Right forelimb (tissue), 1 donor: Measurements from ENCODE around the gene PARP12.
"Not testable (repeated sequence)": the region's sequence is repeated elsewhere in the genome, so short reads cannot be mapped to it uniquely, and the experiment has no call there.

Experiments used
- DNase-seq: peaks from one replicate; pipeline ENCODE4 v3.0.0-alpha.2; 2018

Gene PARP12, protein sequence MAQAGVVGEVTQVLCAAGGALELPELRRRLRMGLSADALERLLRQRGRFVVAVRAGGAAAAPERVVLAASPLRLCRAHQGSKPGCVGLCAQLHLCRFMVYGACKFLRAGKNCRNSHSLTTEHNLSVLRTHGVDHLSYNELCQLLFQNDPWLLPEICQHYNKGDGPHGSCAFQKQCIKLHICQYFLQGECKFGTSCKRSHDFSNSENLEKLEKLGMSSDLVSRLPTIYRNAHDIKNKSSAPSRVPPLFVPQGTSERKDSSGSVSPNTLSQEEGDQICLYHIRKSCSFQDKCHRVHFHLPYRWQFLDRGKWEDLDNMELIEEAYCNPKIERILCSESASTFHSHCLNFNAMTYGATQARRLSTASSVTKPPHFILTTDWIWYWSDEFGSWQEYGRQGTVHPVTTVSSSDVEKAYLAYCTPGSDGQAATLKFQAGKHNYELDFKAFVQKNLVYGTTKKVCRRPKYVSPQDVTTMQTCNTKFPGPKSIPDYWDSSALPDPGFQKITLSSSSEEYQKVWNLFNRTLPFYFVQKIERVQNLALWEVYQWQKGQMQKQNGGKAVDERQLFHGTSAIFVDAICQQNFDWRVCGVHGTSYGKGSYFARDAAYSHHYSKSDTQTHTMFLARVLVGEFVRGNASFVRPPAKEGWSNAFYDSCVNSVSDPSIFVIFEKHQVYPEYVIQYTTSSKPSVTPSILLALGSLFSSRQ

DNA sequence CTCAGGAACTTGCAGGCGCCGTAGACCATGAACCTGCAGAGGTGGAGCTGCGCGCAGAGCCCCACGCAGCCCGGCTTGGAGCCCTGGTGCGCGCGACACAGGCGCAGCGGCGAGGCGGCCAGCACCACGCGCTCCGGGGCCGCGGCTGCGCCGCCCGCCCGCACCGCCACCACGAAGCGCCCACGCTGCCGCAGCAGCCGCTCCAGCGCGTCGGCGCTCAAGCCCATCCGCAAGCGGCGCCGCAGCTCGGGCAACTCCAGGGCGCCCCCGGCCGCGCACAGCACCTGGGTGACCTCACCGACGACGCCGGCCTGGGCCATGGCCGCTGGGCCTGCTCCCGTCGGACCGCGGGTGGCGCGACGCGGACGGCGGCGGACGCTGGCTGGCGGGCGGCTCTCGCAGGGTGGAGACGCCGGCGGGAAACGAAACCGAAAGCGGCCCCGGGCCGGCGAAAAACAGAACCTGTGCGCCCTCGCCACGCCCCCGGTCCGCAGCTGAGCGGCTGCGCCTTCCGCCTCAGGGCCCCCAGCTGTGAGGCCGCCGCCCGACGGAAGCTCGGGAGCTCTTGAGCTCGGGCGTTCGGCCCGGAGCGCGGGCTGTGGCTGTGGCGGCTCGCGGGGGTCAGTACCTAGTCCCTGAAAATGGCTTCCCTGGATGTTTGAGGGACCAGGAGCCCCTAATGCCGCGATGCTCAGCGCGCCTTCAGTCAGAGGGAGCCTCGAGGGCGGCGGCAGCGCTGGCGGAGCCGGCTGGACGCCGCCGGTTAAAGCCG, at the start of gene PARP12:
Gene PARP12, minus strand, starts transcription at position 424 of the 772 bp plus-strand sequence. Its CDS starts 104 bp downstream, at position 320.
- peak; percentile 90 for DNase-seq

DNA sequence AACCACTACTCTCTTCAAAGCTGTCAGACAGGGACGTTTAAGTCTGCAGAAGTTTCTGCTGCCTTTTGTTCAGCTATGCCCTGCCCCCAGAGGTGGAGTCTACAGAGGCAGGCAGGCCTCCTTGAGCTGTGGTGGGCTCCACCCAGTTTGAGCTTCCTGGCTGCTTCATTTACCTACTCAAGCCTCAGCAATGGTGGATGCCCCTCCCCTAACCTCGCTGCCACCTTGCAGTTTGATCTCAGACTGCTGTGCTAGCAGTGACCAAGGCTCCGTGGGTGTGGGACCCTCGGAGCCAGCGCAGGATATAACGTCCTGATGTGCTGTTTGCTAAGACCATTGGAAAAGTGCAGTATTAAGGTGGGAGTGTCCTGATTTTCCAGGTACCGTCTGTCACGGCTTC, 46.0 kb upstream of the PARP12 start:
- DNase-seq = not testable (repeated sequence)

DNA sequence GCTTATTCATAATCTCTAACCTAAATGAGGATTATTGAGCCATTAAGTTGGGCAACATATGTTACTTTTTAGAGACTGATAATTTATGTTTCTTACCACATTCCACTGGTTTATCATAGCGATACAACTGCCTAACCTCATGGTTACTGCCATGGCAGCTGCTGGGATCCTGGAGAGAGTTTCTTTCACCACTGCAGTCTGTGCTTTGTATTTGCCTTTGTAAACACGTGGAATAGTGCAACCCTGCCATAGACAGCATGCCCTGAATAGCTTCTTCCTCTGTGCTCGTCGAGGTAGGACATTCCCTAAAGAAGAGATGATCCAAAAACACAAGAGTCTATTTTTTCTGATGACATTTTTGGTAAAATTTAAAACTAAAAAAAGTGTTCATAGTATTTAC, 33.7 kb upstream of the PARP12 start:
- DNase-seq = no peak

DNA sequence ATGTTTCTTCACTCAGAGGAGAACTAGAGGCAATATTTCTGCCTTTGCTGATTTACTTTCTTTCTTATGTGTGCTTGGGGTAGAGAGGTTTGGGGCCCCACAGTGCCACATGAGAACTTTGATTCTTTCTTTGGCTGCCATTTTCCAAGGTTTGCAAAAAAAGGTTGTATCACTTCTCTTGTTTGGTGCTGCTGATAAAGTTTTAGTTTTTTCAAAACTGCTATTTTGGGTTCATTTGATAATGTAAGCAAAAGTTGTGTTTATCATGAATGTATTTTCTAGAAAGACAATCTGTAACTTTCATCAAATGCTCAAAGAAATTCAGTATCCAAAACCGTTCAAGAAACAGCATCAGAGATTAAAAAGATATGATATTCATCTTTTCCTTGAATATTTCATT, 30.6 kb upstream of the PARP12 start:
- DNase-seq = no peak

DNA sequence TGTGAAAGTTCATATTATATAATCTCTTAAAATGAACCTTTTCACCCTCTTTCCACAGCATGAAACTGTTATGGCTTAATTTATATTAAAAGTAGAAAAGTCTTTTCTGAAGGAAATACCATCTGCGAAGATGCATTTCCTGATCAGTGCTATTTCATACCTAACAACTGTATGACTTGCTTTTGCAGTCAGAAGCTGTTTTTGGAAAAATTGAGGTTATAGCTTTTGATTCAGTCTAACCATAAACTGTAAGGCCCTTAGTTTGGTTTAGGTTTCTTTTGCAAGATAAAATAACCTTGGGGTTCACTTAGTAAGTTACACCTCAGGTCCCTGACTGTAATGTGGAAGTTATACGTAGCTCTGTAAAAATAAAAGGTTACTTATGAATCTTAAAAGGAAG, 22.7 kb upstream of the PARP12 start:
- DNase-seq = no peak

DNA sequence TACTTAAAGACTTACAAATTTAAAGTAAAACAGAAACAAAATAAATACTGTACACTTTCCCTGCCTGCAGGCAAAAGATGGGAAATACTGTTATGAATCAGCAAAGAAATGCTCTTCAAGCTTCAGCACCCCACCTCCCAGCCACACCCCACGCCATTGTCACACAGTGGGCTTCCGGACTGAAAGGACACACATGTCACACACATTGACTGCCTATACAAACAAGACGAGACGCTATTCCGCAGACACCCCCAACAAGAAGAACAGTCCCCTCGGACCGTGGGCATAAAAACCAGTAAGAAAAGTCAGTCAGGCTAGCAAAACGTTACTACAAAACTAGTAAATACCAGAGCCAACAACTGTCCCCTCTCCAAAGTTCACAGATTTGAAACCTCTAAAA, 22.2 kb upstream of the PARP12 start:
- DNase-seq = no peak

DNA sequence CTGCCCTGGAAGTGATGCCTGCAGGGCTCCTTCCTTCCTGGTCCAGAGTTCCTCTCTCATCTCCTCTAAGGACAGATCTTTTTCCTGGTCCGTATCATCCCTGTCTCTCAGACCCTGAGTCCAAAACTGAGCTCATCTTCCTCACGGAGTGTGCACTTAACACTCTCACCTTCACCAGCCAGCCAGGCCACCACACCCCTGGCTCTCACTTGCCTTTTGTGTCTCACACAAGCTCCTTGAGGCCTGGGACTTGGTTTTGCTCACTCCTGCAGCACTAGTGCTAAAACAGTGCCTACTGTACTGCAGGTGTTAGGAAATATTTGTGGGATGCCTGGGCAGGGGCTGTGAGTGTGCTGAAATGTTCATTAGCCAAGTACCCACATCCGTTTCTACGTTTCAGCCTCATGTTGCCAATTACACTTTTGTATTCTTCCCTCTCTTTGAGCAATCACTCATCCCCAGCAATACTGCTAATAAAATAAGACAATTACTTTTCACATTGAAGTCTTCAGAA, 21.4 kb upstream of the PARP12 start:
- DNase-seq = no peak

DNA sequence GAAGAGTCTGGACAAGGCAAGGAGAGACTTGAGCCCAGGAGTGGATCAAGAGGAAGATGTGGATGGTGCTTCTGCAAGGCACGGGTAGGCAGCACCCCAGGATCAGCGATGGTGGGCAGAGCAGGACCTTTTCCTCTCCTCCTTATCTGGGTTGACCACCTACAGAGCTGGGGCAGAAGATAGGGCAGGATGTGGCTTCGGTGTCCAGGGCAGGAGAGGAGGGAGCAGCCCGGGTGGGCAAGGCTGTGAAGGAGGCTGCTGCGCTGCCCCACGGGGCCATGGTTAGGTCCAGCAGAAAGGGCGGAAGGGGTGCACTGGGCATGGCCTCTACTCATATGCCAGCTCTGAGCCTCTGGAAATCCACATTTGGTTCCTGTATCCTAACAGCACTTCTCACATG, 20.0 kb upstream of the PARP12 start:
- DNase-seq = no peak

DNA sequence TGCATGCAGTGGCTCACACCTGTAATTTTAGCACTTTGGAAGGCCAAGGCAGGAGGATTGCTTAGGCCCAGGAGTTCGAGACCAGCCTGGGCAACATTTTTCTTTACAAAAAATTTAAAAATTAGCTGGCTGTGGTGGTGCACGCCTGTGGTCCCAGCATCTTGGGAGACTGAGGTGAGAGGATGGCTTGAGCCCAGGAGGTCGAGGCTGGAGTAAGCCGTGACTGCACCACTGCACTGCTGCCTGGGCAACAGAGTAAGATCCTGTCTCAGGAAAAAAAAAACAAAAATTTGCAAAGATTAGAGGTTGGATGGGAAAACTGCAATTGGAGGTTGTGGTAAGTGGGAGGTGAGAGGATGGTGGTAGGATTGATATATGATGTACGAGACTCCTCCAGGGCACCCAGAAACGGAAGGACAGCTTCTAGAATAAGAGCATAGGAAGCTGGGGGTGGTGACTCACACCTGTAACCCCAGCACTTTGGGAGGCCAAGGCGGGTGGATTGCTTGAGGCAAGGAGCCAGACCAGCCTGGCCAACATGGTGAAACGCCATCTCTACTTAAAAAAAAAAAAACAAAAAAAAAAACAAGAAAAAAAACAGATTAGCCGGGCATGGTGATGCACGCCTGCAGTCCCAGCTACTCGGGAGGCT, 19.1 kb upstream of the PARP12 start:
- no peak for DNase-seq

DNA sequence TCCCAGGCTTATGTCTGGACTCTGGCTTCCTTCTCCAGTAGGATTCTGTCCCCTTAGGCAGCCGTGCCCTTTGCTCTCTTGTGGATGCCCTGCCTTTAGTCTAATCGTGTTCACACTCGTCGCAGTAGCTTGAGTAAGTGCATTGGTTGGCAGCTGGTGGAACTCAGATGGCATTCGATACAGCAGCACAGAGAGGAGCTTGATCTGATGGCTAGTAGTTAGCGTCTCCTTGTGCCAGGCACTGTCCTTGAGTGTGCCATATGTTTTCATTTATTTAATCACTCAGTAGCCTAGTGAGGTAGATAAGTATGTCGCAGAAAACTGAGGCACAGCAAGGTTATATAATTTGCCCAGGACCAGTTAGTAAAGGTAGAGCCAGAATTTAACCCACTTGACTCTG, 18.2 kb upstream of the PARP12 start:
- no peak for DNase-seq

DNA sequence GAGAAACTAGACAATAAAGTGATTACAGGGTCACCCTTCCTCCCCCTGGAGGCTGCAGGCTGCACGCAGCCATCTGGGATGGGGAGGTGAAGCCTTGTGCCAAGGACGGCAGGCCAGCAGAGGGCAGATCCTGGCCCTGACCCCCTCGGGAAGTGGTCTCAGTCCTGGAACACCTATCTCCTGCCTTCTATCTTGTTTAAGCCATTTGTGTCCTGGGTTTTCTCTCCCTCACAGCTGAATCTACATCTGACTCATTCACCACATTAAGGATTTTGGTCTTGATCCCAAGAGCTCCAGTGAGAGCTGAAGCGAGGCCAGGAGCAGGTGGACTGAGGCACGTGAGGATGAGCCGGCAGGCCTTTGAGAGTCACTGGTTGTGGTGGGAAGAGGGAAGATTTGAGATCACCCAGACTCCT, 16.4 kb upstream of the PARP12 start:
- no peak for DNase-seq

DNA sequence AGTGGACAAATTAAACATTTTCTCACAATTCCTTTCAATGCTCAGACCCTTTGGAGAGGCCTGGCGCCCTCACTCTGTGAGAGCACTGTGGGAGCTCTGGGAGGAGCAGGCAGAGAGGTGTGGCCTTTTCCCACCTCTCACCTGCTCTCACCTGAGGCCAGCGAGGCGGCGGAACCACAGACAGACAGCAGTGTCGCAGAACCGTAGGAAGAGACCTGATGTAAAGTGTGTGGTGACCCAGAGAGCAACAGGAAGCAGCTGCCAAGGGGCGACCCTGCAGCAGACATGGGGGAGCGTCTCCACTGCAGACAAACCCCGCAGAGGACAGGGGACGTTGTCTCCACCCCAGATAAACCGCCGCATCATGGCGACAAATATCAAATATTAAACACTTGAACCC, 15.6 kb upstream of the PARP12 start:
- DNase-seq = no peak

DNA sequence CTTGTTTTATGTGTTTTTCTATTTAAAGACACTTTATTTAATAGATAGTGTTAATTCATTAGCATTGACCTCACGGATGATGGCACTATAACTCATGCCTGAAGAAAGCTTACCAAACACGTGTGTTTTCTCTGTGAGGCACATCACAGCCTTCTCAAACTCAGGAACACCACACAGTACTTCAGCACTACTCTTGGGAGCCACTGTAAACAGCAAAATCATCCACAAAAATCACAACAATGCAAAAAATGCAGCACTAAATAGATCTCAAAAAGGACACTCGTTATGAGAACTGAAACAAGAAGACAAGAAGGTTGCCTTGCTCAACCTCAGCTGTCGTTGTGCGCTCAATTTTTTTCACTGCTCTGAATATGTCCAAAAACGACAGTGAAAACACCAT, 12.0 kb upstream of the PARP12 start:
- DNase-seq = no peak

DNA sequence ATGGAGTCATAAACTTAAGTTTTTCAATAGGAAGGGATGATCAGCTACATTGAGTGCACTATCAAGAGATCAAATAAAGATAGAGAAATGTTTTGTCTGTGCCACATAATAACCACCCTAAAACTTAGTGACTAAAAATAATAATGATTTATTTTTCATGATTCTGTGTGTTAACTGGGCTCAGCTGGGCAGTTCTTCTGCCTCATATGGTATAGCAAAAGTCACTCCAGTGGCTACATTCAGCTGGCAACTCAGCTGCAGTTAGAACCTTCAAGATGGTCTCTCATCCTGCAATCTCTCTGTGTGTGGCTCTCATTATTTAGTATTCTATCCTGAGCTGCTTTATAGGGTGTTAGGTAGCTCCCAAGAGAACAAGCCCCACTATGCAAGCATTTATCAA, 7.8 kb upstream of the PARP12 start:
- DNase-seq = no peak

DNA sequence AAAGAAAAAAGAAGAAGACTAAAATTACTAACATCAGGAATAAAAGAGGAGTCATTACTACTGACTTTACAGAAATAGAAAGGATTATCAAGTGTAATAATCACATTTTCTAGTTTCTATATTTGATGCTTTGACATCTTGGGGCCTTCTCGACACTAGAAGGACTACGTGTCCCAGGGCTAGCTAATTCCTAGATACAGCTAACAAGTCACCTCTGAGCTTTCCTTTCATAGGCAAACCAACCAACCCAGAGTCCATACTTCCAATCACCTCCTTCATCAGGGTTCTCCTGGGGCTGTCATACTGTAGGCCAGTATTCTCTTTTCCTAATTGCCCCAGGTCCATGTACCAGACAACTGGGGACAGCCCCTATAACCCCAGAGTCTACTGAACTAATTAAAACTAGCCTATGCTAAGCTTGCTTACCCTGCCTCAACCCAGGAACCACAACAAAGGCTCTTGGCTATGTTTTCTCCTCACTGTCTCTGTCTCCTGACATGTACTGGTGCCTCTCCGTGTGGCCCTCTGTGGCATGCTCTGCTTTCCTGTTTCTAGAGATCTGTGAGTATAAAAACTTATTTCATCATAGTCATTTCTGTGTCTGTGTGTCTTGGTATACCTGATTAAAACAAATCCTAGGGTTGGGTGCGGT, 6.7 kb upstream of the PARP12 start:
- DNase-seq = no peak

DNA sequence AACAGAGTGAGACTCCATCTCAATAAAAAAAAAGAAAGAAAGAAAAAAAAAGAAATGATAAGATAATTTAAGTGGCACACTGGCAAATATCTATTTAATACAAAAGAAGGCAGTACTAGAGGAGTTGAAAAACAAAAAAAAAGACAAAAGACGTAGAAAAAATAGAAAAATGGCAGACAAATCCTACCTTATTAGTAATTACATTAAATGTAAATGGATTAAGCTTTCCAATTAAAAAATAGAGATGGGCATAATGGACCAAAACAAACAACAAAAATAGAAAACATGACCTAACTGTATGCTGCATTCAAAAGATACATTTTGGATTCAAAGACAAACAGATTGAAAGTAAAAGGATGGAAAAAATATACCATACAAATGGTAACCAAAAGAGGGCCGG, 5.3 kb upstream of the PARP12 start:
- DNase-seq = no peak

DNA sequence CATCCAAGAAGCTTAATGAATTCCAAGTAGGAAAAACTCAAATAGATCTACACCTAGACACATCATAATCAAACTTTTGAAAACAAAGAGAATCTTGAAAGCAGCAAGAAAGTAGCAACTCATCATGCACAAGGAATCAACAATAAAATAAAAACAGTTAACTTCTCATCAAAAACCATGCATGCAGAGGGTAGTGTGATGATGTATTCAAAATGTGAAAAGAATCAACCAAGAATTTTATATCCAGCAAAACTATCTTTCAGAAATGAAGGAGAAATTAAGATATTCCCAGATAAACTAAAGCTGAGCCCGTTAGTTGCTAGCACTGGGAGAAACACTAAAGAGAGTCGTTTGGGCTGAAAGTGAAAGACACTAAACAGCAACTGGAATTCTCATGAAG, 4.3 kb upstream of the PARP12 start:
- DNase-seq = no peak

DNA sequence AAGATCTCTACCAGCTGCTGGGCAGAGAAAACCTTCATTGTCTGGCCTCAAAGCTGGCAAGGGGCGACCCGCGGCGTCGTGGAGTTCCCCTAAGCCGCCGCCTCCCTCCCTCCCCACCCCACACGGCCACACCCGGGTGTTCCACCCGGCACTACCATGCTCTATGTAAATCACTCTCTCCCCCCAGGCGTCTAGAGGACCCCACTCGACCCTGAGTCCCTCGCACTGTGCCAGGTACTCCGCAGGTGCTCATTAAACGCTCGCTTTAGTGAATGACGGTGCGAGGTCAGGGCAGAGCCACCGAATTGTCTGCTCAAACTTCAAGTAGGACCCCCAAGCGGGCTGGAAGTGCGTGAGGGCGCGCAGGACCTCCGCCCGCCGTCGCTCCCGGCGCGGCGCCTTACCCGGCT, 628 bp downstream of the PARP12 start:
- DNase-seq = no peak

DNA sequence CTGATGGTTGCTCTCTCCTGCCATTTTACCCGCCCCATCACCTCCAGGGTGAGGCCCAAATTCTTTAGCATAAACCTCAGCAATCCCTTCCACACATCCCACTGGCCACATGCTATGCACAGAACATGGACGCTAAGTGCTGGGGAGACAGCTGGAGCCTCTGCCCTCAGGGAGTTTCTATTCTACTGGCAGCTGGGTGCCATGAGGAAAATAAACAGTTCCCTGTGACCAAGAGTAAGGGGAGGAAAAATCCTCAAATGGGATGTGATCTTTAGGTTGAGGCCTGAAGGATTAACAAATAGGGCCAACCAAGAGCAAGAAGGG, 1.2 kb downstream of the PARP12 start:
- DNase-seq = no peak

DNA sequence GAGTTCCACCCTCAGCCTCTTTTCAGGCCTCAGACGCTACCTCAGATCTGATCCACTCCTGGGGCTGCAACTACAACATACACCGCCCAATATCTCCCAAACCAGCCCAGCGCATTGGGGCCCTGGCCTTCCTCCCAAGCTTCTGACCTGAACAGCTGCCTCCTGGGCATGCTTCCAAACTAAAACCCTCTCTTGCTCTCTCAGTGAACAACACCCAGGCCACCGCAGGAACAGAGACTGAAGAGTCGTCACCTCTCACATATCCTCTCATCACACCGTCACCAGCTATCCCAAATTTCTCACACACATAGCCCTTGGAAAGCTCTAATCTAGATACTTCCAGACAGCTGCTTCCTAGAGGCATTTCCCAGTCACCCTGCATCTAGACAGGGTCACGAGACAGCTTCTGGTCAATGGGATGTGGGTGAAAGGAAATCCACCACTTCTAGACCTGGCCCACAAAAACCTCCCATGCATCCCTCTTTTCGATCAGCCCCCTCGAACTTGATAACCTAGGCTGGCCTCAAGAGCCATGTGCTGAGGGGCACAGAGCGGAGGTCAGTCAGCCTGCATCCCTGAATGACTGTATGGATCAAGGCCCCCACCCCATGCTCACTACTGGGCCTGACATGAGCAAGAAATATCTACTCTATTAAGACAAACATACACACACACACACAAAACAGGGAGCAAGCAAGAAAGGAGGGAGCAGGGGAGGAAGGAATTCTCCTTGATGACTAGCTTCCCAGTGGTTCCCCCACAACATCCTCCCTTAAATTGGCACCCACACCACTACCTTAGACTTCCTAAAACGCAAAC, 1.8 kb downstream of the PARP12 start:
- no peak for DNase-seq

DNA sequence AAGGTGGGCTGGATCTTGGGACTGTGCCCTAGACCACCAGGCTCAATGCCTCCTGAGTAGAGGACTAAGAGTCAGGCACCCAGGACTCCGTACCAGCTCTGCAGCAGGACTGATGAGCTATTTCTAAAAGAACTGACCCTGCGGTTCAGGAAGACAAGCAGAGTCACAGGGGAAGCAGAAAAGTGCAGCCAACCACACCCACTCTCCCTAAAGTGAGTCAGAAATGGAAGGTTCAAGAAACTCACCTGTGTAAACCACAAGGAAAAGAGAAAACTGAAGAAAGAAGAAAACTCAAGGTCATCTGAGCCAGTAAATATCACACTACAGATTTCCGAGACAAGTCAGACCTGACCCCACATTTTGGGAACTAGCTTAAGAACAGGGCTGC, 2.5 kb downstream of the PARP12 start:
- no peak for DNase-seq
